HG03159 (cell line): ENCODE measurements around the gene CCDC187.
"Not testable (repeated sequence)": the region's sequence is repeated elsewhere in the genome, so short reads cannot be mapped to it uniquely, and the experiment has no call there.

Experiments used
- ATAC-seq: cut with Tn5 transposase; IDR thresholded peaks from one replicate; pipeline ENCODE4 v1.9.1; 2021; ENCODE audit warnings: mild to moderate bottlenecking, moderate library complexity; ENCODE audit not compliant: unreplicated experiment

CCDC187 gene

GRCh38 chr9:136244969-136245218 lies 59.0 kb downstream of the CCDC187 start:
- no peak for ATAC-seq

DNA sequence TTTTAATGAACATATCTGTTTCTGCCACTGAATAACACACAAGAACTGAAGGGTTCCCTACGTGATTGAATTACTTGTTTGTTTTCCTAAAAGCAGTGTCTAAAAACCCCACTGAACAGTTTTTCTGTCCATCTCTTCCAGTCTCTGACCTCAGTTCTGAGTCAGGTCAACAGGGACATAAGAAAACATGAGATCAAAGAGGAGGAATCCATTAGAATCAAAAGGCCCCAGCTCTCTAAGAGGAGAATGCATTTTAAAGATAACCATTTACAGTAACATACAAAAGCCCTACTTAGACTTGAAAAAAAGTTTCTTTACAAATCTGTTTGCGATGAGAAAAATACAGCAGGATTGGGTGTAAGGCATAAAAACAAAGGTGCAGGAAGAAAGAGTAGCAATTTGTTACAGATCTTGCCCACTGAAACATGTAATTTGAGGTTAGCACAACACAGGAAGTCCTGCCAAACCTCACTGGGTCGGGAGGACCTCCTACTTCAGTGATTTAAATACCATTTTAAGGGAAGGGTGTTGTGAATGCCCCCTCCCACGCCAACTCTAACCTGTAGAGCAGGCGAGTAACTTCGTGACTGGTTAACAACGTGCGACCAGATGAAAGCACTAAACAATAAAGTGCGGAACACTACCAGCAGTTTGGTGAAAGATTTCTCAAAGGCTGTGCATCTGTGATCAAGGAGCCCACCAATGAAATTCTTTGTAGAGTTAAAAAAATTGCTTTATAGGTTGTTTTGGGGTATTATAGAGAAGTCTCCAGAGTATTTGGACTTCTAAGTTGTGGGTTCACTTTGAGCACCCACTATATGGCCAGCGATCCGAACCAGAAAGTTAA lies 59.5 kb downstream of the CCDC187 start:
- no peak for ATAC-seq

DNA sequence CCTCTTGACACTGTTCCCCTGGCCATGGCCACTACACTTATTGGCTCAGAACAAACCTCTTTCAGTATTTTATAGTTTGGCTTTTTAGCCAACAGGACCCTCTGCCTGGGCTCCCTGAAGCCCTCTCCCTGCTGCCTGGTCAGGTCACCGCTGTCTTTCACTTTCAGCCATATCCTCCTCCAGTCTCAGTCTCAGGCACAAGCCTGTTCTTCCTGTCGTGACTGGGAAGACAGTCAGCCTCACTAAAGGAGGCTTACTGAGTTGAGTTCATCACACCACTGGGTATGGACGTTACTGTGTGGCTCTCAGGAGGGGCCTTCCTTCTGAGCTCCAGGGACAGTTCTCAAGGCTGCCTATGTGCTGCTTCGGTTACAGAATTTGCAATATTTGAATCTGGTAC lies 60.3 kb downstream of the CCDC187 start:
- ATAC-seq, result no peak

- ATAC-seq, result no peak
Measured at GRCh38 chr9:136242918-136243525, 60.9 kb downstream of the CCDC187 start.

- no peak for ATAC-seq
Measured at GRCh38 chr9:136242248-136242647, 61.6 kb downstream of the CCDC187 start.

- ATAC-seq, result no peak
Measured at GRCh38 chr9:136241542-136241941, 62.4 kb downstream of the CCDC187 start.

- ATAC-seq, result no peak
Measured at GRCh38 chr9:136240941-136241340, 63.0 kb downstream of the CCDC187 start.

DNA sequence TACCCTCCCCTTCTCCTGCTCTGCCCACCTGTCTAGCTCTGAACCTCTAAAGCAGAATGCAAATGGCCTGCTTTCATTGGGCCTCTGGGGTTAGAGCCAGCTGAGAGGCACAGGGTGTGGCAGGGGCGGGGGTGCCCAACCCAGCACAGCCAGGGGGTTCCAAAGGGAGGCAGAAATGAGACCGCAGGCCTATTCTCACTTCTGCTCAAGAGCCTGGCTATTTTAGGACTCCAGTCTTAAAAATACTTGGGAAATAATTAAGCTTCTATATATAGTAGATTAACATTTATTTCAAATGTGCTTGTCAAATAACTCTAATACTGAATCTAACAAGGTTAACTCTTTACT lies 63.9 kb downstream of the CCDC187 start:
- no peak for ATAC-seq

- ATAC-seq, result no peak
Measured at GRCh38 chr9:136239135-136239982, 64.5 kb downstream of the CCDC187 start.

DNA sequence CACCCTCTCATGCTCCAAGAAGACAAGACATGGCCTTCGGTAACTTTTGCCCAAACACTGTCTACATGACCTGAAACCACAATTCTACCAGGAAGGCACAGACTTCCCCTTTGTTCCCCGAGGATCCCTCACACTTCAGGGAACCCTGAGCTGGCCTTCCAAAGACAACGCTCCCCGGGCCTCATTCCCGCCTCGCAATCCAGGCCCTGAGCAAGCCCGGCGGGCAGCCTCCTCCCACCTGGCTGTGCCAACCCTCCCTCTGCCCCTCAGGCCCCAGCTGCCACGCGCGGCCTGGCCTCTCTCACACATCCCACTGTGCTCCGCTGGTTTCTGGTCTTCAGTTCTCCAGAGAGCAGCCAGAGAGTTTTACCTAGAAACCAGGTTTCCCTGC lies 65.6 kb downstream of the CCDC187 start:
- ATAC-seq, result no peak

DNA sequence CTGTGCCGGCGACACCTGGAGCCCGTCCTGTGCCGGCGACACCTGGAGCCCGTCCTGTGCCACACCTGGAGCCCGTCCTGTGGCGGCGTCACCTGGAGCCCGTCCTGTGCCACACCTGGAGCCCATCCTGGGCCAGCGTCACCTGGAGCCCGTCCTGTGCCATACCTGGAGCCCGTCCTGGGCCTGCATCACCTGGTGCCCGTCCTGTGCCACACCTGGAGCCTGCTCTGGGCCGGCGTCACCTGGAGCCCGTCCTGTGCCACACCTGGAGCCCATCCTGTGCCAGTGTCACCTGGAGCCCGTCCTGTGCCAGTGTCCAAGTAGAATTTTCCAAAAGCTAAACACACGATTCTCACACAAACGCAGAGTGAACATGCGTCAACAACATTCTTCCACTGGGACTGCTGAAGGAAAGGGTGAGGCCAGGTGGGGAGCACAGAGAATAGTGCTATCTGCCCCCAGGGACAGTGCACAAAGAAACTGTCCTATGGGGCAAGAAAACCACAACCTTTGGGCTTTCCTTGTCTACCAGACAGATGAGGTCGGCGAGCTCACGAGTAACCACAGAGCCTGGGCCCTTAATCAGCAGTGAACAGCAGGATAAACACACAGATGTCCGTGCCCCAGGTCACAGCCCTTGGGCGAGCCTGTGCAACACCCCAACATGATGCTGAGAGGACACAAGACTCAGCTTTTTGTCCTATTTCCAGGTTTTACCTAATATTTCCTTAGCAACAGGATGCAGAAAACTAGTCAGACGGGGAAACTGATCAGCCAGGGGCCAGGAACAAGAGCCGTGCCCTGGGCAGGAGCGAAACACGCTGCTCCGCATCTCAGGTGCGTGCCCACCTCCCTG lies 66.2 kb downstream of the CCDC187 start:
- no peak for ATAC-seq

DNA sequence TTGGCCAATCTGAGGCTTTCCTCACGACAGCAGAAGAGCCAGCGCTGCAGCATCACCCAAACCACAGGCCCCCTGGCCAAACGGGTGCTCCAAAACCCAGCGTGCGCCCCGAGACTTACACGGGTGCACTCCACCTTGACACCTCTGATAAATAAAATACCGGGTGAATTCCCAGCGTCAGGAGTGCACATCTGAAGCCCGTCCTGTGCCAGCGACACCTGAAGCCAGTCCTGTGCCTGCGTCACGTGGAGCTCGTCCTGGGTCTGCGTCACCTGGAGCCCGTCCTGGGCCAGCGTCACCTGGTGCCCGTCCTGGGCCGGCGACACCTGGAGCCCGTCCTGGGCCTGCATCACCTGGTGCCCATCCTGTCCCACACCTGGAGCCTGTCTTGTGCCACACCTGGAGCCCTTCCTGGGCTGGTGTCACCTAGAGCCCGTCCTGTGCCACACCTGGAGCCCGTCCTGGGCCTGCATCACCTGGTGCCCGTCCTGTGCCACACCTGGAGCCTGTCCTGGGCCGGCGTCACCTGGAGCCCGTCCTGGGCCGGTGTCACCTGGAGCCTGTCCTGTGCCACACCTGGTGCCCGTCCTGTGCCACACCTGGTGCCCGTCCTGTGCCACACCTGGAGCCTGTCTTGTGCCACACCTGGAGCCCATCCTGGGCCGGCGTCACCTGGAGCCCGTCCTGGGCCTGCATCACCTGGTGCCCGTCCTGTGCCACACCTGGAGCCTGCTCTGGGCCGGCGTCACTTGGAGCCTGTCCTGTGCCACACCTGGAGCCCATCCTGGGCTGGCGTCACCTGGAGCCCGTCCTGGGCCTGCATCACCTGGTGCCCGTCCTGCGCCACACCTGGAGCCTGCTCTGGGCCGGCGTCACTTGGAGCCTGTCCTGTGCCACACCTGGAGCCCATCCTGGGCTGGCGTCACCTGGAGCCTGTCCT lies 67.2 kb downstream of the CCDC187 start:
- ATAC-seq, result not testable (repeated sequence)

- ATAC-seq, result no peak
Measured at GRCh38 chr9:136235709-136236455, 68.0 kb downstream of the CCDC187 start.

- no peak for ATAC-seq
Measured at GRCh38 chr9:136235171-136235570, 68.7 kb downstream of the CCDC187 start.

- no peak for ATAC-seq
Measured at GRCh38 chr9:136234597-136234996, 69.3 kb downstream of the CCDC187 start.

DNA sequence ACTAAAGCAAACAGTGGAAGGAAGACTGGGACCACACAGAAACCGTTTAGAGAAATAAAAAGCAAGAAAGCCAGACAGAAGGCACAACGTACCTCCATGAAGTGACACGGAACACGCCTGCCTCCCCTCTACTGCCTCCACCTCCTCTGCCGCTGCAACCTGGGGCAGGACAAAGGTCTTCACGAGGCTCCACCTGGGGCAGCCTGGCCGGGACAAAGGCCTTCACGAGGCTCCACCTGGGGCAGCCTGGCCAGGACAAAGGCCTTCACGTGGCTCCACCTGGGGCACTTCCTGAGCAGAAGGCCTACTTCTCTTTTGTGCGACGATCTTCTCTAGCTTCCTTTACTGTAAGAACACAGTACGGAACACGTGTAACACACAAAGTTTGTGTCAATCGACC lies 70.0 kb downstream of the CCDC187 start:
- no peak for ATAC-seq

DNA sequence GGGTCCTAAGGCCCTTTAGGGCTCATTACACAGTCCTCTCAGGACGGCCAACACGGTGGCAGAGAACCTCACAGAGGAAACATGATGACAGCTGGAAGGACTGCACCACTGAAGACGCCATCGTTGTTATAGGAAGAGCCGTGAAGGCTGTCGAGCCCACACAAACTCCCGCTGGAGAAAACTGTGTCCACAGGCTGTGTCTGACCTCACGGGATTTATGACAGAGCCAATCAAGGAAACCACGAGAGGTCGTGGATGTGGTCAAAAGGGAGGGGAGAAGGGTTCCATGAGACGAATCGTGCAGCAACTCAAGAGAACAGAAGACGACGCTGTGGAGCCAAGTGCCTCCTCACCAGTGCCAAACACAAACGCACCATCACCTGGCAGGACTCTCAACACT lies 70.5 kb downstream of the CCDC187 start:
- ATAC-seq, result no peak

- no peak for ATAC-seq
Measured at GRCh38 chr9:136232969-136233368, 70.9 kb downstream of the CCDC187 start.
